ENCODE results near the gene UBD. TPM values are rescaled to one million over a fixed set of nuclear protein-coding genes. Genes with fewer than 3 reads are reported as not detected.

Gene UBD
- total RNA-seq, 2 donors from 2014 or later = 0.54 TPM; not detected in 1

- no peak overlapping the region for H3K27ac Mint-ChIP-seq
- H3K9me3 Mint-ChIP-seq = no peaks in the 10 kb centered on the region
- no peak for DNase-seq (ENCODE audit: low spot score in 2 of 2)
- no peaks in the 10 kb centered on the region for H3K36me3 Mint-ChIP-seq
- no peak for ATAC-seq
Measured at GRCh38 chr6:29567541-29567940, 8.0 kb upstream of the UBD start.

- DNase-seq (ENCODE audit: low spot score in 2 of 2) = no peak
- Mint-ChIP-seq H3K36me3 (peaks cover 0 to 1% of the 10 kb centered on the region in 2 donors), H3K9me3 (peaks cover 0 to under 1% of the 10 kb centered on the region in 2 donors), H3K27ac (no peak overlapping the region)
- ATAC-seq = no peak
Measured at GRCh38 chr6:29566856-29567255, 7.3 kb upstream of the UBD start.

GRCh38 chr6:29564875-29565274 is 5.3 kb upstream of the UBD start:
- no peak for DNase-seq (ENCODE audit: low spot score in 2 of 2)
- H3K27ac Mint-ChIP-seq = no peak overlapping the region
- peaks cover 0 to 7% of the 10 kb centered on the region in 2 donors for H3K9me3 Mint-ChIP-seq
- ATAC-seq = no peak
- peaks cover 0 to 6% of the 10 kb centered on the region in 2 donors for H3K36me3 Mint-ChIP-seq

GRCh38 chr6:29563435-29563965 is 4.0 kb upstream of the UBD start:
- peaks cover 0 to 7% of the 10 kb centered on the region in 2 donors for H3K9me3 Mint-ChIP-seq
- H3K27ac Mint-ChIP-seq = no peak overlapping the region
- peak; percentile 24 to 29 for ATAC-seq
- DNase-seq (ENCODE audit: low spot score in 2 of 2) = no peak
- peaks cover 0 to 6% of the 10 kb centered on the region in 2 donors for H3K36me3 Mint-ChIP-seq

GRCh38 chr6:29561606-29562181 is 2.2 kb upstream of the UBD start:
- H3K9me3 Mint-ChIP-seq = peaks cover 0 to 7% of the 10 kb centered on the region in 2 donors
- ATAC-seq = no peak
- H3K27ac Mint-ChIP-seq = no peak overlapping the region

GRCh38 chr6:29561091-29561490 is 1.6 kb upstream of the UBD start:
- ATAC-seq (peak in 1 of 2 donors; percentile 63), DNase-seq (ENCODE audit: low spot score in 2 of 2) (no peak)
- Mint-ChIP-seq H3K27ac (no peak overlapping the region), H3K36me3 (peaks cover 0 to 6% of the 10 kb centered on the region in 2 donors), H3K9me3 (peaks cover 0 to 7% of the 10 kb centered on the region in 2 donors)

More at GRCh38 chr6:29561606-29562181, 2.2 kb upstream of the UBD start:
- DNase-seq (ENCODE audit: low spot score in 2 of 2) = no peak
- peaks cover 0 to 6% of the 10 kb centered on the region in 2 donors for H3K36me3 Mint-ChIP-seq

GRCh38 chr6:29558439-29559079 is 973 bp downstream of the UBD start:
- DNase-seq (ENCODE audit: low spot score in 2 of 2) (no peak), ATAC-seq (no peak)
- Mint-ChIP-seq H3K9me3 (peaks cover 0 to 7% of the 10 kb centered on the region in 2 donors), H3K27ac (no peak overlapping the region), H3K36me3 (peaks cover 6 to 11% of the 10 kb centered on the region in 2 donors)

GRCh38 chr6:29557320-29557719 is 2.2 kb downstream of the UBD start:
- H3K36me3 Mint-ChIP-seq = peaks cover 6 to 16% of the 10 kb centered on the region in 2 donors
- H3K27ac Mint-ChIP-seq = no peak overlapping the region
- no peak for ATAC-seq

GRCh38 chr6:29554764-29555163 is 4.8 kb downstream of the UBD start:
- Mint-ChIP-seq H3K9me3 (no peaks in the 10 kb centered on the region), H3K27ac (no peak overlapping the region), H3K36me3 (peaks cover 0 to 16% of the 10 kb centered on the region in 2 donors)
- no peak for ATAC-seq
- DNase-seq (ENCODE audit: low spot score in 2 of 2) = no peak

More at GRCh38 chr6:29557320-29557719, 2.2 kb downstream of the UBD start:
- H3K9me3 Mint-ChIP-seq = peaks cover 0 to 7% of the 10 kb centered on the region in 2 donors
- no peak for DNase-seq (ENCODE audit: low spot score in 2 of 2)

GRCh38 chr6:29553268-29554057 is 6.1 kb downstream of the UBD start:
- ATAC-seq = peak; percentile 64 to 71
- DNase-seq (ENCODE audit: low spot score in 2 of 2) = peak in 1 of 2 donors; percentile 36
- peaks cover 0 to 16% of the 10 kb centered on the region in 2 donors for H3K36me3 Mint-ChIP-seq
- H3K9me3 Mint-ChIP-seq = no peaks in the 10 kb centered on the region
- peak overlapping the region; percentile 68 to 93 for H3K27ac Mint-ChIP-seq

GRCh38 chr6:29552512-29553051 is 7.0 kb downstream of the UBD start:
- ATAC-seq (peak; percentile 69 to 75), DNase-seq (ENCODE audit: low spot score in 2 of 2) (peak in 1 of 2 donors; percentile 23)
- H3K36me3 Mint-ChIP-seq = peaks cover 0 to 16% of the 10 kb centered on the region in 2 donors

GRCh38 chr6:29547573-29547972 is 12.0 kb downstream of the UBD start:
- Mint-ChIP-seq H3K36me3 (peaks cover 0 to 4% of the 10 kb centered on the region in 2 donors), H3K27ac (no peak overlapping the region), H3K9me3 (no peaks in the 10 kb centered on the region)
- no peak for DNase-seq (ENCODE audit: low spot score in 2 of 2)
- peak; percentile 70 to 93 for ATAC-seq

More at GRCh38 chr6:29552512-29553051, 7.0 kb downstream of the UBD start:
- H3K9me3 Mint-ChIP-seq = no peaks in the 10 kb centered on the region
- H3K27ac Mint-ChIP-seq = peak overlapping the region; percentile 68 to 93

- DNase-seq (ENCODE audit: low spot score in 2 of 2) (no peak), ATAC-seq (no peak)
- no peak overlapping the region for H3K27ac Mint-ChIP-seq
- no peaks in the 10 kb centered on the region for H3K9me3 Mint-ChIP-seq
- H3K36me3 Mint-ChIP-seq = no peaks in the 10 kb centered on the region
Measured at GRCh38 chr6:29537714-29538403, 21.7 kb downstream of the UBD start.

- H3K36me3 Mint-ChIP-seq = no peaks in the 10 kb centered on the region
- ATAC-seq (no peak), DNase-seq (ENCODE audit: low spot score in 2 of 2) (no peak)
- no peaks in the 10 kb centered on the region for H3K9me3 Mint-ChIP-seq
- no peak overlapping the region for H3K27ac Mint-ChIP-seq
Measured at GRCh38 chr6:29532320-29532951, 27.1 kb downstream of the UBD start.

- ATAC-seq = peak; percentile 92 to 98
Measured at GRCh38 chr6:29531668-29532067, 27.9 kb downstream of the UBD start.

More at GRCh38 chr6:29531668-29532067, 27.9 kb downstream of the UBD start:
- H3K9me3 Mint-ChIP-seq = no peaks in the 10 kb centered on the region
- peak in 1 of 2 donors; percentile 25 for DNase-seq (ENCODE audit: low spot score in 2 of 2)
- H3K36me3 Mint-ChIP-seq = no peaks in the 10 kb centered on the region
- no peak overlapping the region for H3K27ac Mint-ChIP-seq
